Cerebellar cortex (tissue), 1 donor: Measurements from ENCODE around the gene TBX6.

Source experiments
- DNase-seq: peaks from one replicate; pipeline ENCODE4 v3.0.0-alpha.2; 2015; ENCODE audit warnings: low spot score

The TBX6 gene

GRCh38 chr16:30113711-30114333 is 22.1 kb upstream of the TBX6 start:
- no peak for DNase-seq

GRCh38 chr16:30113031-30113710 is 21.4 kb upstream of the TBX6 start, which contains the start of gene GDPD3:
Gene GDPD3 (minus strand): TSS chr16:30113537. CDS start chr16:30113478, 59 bp downstream.
- DNase-seq, result no peak

- peak; percentile 60 for DNase-seq
Observed at GRCh38 chr16:30112197-30113030, 20.7 kb upstream of the TBX6 start.

- DNase-seq, result no peak
Observed at GRCh38 chr16:30110661-30111060, 18.9 kb upstream of the TBX6 start.

GRCh38 chr16:30108059-30108850 is 16.5 kb upstream of the TBX6 start:
- no peak for DNase-seq

- DNase-seq, result no peak
Observed at GRCh38 chr16:30104492-30104891, 12.8 kb upstream of the TBX6 start.

GRCh38 chr16:30104090-30104489 is 12.4 kb upstream of the TBX6 start:
- DNase-seq, result no peak

- no peak for DNase-seq
Observed at GRCh38 chr16:30096862-30097563, 5.3 kb upstream of the TBX6 start.

GRCh38 chr16:30096105-30096861 is 4.6 kb upstream of the TBX6 start, which contains the start of gene YPEL3:
Gene YPEL3 (minus strand): TSS chr16:30096213. CDS start chr16:30095482, 731 bp downstream.
- DNase-seq, result peak; percentile 74

GRCh38 chr16:30095166-30096078 is 3.7 kb upstream of the TBX6 start:
- DNase-seq, result no peak

- DNase-seq, result no peak
Observed at GRCh38 chr16:30094541-30095165, 2.9 kb upstream of the TBX6 start.

- DNase-seq, result no peak
Observed at GRCh38 chr16:30092373-30093010, 768 bp upstream of the TBX6 start.

GRCh38 chr16:30090610-30091331 is 953 bp downstream of the TBX6 start:
- DNase-seq, result no peak

- DNase-seq, result no peak
Observed at GRCh38 chr16:30088832-30089624, 2.7 kb downstream of the TBX6 start.

GRCh38 chr16:30088237-30088831 is 3.4 kb downstream of the TBX6 start:
- no peak for DNase-seq

GRCh38 chr16:30087181-30087898 is 4.4 kb downstream of the TBX6 start:
- DNase-seq, result no peak
